NCI-H2107 treated with DMSO at 0.1 percent for 48 hours (cell line): ENCODE results near the gene KCNH5.

Experiments
- DNase-seq: peaks from one replicate; lab custom pipeline; 2025; ENCODE audit not compliant: unreplicated experiment; lab: John Stamatoyannopoulos, UW

KCNH5 gene

GRCh38 chr14:62994096-62994495, 51.2 kb downstream of the KCNH5 start:
- DNase-seq = no peak

GRCh38 chr14:62988967-62989366, 56.3 kb downstream of the KCNH5 start:
- DNase-seq = no peak

GRCh38 chr14:62983821-62984220, 61.4 kb downstream of the KCNH5 start:
- DNase-seq = no peak

- DNase-seq = no peak
Measured at GRCh38 chr14:62980693-62981092, 64.6 kb downstream of the KCNH5 start.

- no peak for DNase-seq
Measured at GRCh38 chr14:62957562-62957961, 87.7 kb downstream of the KCNH5 start.

GRCh38 chr14:62956413-62956812, 88.8 kb downstream of the KCNH5 start:
- DNase-seq = no peak

- DNase-seq = no peak
Measured at GRCh38 chr14:62954165-62954564, 91.1 kb downstream of the KCNH5 start.

- DNase-seq = no peak
Measured at GRCh38 chr14:62952226-62952625, 93.0 kb downstream of the KCNH5 start.

GRCh38 chr14:62947301-62947700, 98.0 kb downstream of the KCNH5 start:
- no peak for DNase-seq

GRCh38 chr14:62946221-62946620, 99.0 kb downstream of the KCNH5 start:
- DNase-seq = no peak

- DNase-seq = no peak
Measured at GRCh38 chr14:62943202-62943601, 102.1 kb downstream of the KCNH5 start.

- DNase-seq = peak; percentile 82
Measured at GRCh38 chr14:62939970-62940369, 105.3 kb downstream of the KCNH5 start.

GRCh38 chr14:62938778-62939177, 106.5 kb downstream of the KCNH5 start:
- DNase-seq = no peak

GRCh38 chr14:62934439-62934838, 110.8 kb downstream of the KCNH5 start:
- peak; percentile 87 for DNase-seq

GRCh38 chr14:62921466-62921865, 123.8 kb downstream of the KCNH5 start:
- DNase-seq = no peak

GRCh38 chr14:62916551-62916950, 128.7 kb downstream of the KCNH5 start:
- DNase-seq = no peak

- no peak for DNase-seq
Measured at GRCh38 chr14:62914873-62915272, 130.4 kb downstream of the KCNH5 start.

- DNase-seq = no peak
Measured at GRCh38 chr14:62914025-62914424, 131.2 kb downstream of the KCNH5 start.

- DNase-seq = no peak
Measured at GRCh38 chr14:62908506-62908905, 136.8 kb downstream of the KCNH5 start.

- no peak for DNase-seq
Measured at GRCh38 chr14:62905566-62905965, 139.7 kb downstream of the KCNH5 start.

- DNase-seq = no peak
Measured at GRCh38 chr14:62897771-62898170, 147.5 kb downstream of the KCNH5 start.

- DNase-seq = no peak
Measured at GRCh38 chr14:62896932-62897456, 148.3 kb downstream of the KCNH5 start.

- DNase-seq = no peak
Measured at GRCh38 chr14:62894736-62895135, 150.5 kb downstream of the KCNH5 start.

- DNase-seq = no peak
Measured at GRCh38 chr14:62889364-62889763, 155.9 kb downstream of the KCNH5 start.
